GM19324 (cell line): ENCODE data around the gene SHISA7.

Source experiments
- ATAC-seq: cut with Tn5 transposase; IDR thresholded peaks from one replicate; pipeline ENCODE4 v1.9.1; 2021; ENCODE audit warnings: mild to moderate bottlenecking, moderate library complexity; ENCODE audit not compliant: unreplicated experiment, low FRiP score

Gene SHISA7

DNA sequence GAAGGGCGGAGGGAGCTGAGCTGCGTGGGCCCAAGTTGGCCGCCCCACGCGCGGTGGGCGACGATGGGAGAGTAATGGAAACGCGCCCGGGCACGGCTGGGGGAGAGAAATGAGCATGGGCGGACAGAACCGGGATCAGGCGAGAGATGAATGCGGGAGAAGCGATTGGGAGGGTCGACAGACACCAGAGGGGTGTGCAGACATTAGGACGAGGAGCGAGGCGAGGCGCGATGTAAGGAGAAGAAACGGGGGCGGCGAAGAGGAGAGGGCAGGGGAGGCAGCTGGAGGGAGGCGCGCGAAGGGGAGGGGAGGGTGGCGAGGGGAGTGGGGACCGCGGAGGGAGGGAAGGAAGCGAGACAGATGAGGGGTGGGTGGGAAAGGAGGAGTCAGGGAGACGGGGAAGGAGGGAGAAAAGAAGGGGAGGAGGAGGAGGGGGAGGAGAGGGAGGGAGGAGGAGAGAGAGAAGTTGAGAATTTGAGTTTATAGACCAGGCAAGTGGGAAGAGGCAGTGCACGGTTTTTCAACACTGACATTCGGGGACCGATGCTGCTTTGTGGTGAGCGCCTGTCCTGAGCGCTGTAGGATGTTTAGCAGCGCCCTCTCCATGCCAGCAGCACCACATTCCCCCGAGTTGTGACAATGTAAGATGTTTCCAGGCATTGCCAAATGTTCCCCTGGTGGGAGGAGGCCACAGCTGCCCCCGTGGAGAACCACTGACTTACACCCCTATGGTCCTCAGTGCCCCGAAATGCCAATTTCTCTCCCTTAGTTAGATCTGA is at the start of gene SHISA7:
SHISA7 (minus strand) TSS at position 256 of the 779 bp plus-strand sequence. CDS start 437 bp downstream, outside the sequence.
- ATAC-seq: no peak

GRCh38 chr19:55492362-55492944 is 49.4 kb upstream of the SHISA7 start:
- no peak for ATAC-seq

GRCh38 chr19:55491546-55492360 is 48.7 kb upstream of the SHISA7 start:
- ATAC-seq: no peak

- no peak for ATAC-seq
Observed at GRCh38 chr19:55490478-55491432, 47.7 kb upstream of the SHISA7 start.

GRCh38 chr19:55489711-55490477 is 46.8 kb upstream of the SHISA7 start:
- ATAC-seq: no peak

GRCh38 chr19:55488986-55489710 is 46.0 kb upstream of the SHISA7 start:
- no peak for ATAC-seq

- no peak for ATAC-seq
Observed at GRCh38 chr19:55487924-55488687, 45.0 kb upstream of the SHISA7 start, which contains the start of gene SSC5D. SSC5D (plus strand) TSS chr19:55488436; CDS start chr19:55488590, 154 bp downstream.

- no peak for ATAC-seq
Observed at GRCh38 chr19:55486971-55487923, 44.1 kb upstream of the SHISA7 start.

- ATAC-seq: no peak
Observed at GRCh38 chr19:55486043-55486970, 43.2 kb upstream of the SHISA7 start.

DNA sequence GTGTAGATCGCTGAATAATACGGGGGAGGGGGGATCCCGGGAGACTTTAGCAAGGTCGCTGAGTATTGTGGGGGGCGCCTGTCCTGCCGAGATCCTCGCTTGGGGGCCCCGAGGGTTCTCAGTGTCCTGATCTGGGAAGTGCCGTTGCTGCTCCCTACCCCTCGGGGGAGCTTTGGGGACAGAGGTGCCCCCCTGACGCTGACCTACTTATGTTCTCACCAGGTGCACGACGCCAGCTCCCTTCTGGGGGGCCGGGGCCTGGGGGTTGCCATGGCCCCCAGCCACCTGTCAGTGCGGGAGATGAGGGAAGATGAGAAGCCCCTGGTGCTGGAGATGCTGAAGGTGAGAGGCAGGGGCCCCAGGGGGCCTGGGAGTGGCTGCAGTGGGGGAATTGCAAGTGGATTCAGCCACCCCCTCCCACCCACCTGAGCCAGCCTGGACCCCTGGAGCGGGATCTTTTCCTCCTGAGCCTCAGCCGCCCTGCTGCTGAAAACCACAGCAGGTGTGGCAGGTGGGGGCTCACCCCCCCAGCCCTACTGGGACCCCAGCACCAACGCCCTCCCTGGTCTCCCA is 42.4 kb upstream of the SHISA7 start:
- no peak for ATAC-seq

DNA sequence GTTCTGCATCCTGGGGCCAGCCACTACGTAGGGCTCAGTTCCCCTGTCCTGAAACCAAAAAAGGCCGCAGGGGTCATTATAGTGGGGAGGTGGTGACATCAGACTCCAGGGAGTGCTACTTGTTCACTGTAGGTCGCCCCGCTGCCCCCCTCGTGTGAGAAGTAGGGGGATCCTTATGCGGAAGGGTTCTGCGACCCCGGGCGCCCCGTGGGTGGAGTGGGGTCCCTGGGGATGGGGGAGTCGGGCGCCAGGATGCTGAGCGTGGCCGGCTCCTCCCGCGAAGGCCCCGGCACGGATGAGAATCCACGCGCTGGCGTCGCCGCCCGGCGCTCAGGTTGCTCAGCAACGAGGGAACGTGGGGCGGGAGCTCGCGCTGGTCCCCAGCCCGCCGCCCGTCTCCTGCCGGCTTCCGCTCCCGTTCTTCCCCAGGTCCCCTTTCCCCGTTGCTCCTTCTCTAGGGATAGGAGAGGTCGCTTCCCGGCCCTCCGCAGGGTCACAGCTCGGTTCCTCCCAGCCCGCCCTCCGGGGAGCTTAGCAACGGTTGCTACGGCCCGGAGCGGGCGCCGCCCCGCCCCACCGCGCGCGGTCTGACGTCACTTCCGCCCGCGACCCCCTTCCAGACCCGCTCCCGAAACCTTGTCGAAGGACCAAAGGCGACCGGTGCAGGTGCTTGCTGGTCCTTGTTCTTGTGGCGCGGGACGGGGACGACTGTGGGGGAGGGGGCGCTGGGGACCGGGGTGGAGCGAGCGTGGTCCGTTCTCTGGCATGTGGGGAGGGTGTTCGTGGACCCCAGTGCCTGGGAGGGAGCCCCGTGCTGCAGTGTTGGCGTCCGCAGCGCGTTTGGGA is 41.7 kb upstream of the SHISA7 start, which contains the start of gene NAT14:
NAT14 (plus strand) TSS at position 596 of the 846 bp plus-strand sequence. CDS start 521 bp downstream, outside the sequence.
- no peak for ATAC-seq

DNA sequence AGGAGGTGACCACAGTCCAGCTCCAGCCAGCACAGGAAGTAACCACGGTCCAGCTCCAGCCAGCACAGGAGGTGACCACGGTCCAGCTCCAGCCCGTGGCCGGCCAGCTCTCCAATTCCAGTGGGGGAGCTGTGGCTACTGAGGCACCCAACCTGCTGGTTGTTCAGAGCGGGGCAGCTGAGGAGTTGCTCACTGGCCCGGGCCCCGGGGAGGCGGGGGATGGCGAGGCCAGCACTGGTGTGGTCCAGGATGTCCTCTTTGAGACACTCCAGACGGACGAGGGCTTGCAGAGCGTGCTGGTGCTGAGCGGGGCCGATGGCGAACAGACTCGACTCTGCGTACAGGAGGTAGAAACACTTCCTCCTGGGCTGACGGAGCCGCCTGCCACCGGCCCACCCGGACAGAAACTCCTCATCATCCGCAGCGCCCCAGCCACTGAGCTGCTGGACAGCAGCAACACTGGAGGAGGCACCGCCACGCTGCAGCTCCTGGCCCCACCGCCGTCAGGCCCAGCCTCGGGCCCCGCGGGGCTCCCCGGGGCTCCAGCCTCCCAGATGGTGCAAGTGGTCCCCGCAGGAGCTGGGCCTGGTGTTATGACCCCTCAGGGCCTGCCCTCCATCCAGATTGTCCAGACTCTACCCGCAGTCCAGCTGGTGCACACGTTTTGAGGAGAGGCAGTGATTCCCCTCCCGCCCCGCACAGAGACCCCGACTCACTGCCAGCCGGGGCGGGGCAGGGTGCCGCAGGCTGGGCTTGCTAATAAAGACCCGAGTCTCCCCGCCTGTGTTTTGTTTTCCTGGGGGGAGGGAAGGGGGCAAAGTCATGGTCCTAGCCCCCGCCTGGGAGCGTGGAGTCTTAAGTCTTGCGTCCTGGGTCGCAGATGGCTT is 40.8 kb upstream of the SHISA7 start:
- ATAC-seq: no peak

DNA sequence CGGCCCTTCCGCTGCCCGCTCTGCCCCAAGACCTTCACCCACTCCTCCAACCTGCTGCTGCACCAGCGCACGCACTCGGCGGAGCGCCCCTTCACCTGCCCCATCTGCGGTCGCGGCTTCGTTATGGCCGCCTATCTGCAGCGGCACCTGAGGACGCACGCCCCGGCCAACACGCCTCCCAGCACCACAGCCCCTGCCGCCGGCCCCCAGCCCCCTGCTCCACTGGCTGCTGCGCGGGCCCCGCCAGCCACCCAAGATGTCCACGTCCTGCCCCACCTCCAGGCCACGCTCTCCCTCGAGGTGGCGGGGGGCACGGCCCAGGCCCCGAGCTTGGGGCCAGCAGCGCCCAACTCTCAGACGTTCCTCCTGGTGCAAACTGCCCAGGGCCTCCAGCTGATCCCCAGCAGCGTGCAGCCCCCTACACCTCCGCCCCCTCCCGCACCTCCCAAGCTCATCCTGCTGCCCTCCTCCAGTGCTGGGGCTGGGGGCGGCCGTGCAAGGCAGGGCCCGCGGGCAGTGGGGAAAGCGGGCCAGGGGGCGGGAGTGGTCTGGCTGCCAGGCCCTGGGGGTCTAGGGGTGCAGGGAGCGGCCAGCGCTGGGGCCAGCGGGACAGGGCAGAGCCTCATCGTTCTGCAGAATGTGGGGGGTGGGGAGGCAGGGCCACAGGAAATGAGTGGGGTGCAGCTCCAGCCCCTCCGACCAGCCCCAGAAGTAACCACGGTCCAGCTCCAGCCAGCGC is 40.0 kb upstream of the SHISA7 start:
- no peak for ATAC-seq
